ENCODE results near the gene HDAC7. TPM values are rescaled to one million over a fixed set of nuclear protein-coding genes. Genes with fewer than 3 reads are reported as not detected.

Gene HDAC7
- total RNA-seq, 1 experiment from 2014 or later: 44.2 TPM

DNA sequence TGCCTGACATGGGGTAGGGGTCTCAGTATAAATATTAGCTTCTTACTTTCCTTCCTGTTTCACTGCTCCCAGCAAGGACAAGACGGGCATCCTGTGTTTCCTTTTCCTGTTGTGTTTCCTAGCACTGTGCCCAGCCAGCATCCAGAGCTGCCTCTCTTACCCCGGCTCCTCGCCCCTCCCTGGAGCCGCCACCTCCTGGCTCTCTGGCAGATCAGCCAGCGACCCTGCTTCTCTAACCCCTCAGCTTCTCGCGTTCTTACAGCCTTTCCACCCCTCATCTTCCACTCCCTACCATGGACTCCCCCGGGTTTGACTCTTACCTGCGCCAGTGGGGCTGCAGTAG, 17.8 kb downstream of the HDAC7 start:
- POLR2A ChIA-PET (ENCODE audit: unreplicated experiment): no interaction called here
- peaks cover 72% of the 10 kb centered on the region for H3K79me2 ChIP-seq (ENCODE audit: low read length)

DNA sequence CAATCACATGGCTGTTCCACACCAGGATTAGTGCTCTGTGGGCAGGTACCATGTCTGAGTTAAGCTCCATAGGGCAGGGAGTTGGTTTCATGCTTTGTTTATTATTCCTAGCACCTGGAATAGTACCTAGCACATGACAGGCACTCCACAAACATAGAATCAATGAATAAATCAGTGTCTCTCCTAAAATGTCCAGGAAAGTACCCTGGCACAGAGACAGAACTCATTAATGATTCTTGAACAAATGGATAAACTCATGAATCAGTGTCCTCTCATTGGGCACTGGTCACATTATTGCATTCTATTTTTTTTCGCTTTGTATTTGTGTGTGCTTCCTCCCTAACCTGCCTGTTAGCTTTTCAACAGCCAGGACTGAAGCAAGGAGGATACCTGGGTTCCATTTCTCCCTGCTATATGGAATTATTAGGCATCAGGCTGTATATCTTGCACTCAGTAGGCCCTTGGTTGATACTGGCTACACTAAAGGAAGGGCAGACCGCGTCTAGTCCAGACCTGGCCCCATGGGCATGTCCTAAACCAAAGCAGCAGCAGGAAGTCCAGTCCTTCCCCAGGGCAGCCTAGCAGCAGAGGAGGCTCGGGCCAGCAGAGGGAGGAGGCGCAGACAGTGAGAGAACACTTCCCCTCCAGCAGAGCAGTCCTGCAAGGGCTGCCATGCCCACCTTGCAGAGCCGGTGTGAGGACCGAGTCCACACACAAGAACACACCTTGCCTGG, 18.4 kb downstream of the HDAC7 start:
- Histone ChIP-seq H3K4me3 (ENCODE audit: low read length) (no peak overlapping the region), H3K9me3 (ENCODE audit: low read length) (no peaks in the 10 kb centered on the region), H3K27ac (ENCODE audit: low read length) (no peak overlapping the region), H3K9ac (ENCODE audit: low read length) (no peak overlapping the region), H3K79me2 (ENCODE audit: low read length) (peaks cover 67% of the 10 kb centered on the region), H3K9me2 (replicated peaks; ENCODE audit: low read length) (no peaks in the 10 kb centered on the region), H3K36me3 (ENCODE audit: low read depth, low read length) (peaks cover 9% of the 10 kb centered on the region; the same call in 1 of the 2 replicates), H3K4me1 (ENCODE audit: insufficient read depth, low read length) (no peaks in the 10 kb centered on the region), H3F3A (ENCODE audit: low read length, unreplicated experiment) (no peaks in the 10 kb centered on the region), H2AFZ (ENCODE audit: low read length) (no peak overlapping the region), H3K4me2 (ENCODE audit: low read length) (no peak overlapping the region), H3K27me3 (ENCODE audit: low read length) (no peaks in the 10 kb centered on the region), H4K20me1 (ENCODE audit: low read length) (peaks cover 12% of the 10 kb centered on the region; the same call in 1 of the 2 replicates)
- ChIA-PET POLR2A (ENCODE audit: unreplicated experiment) (interaction anchor here (0.7 kb wide), 1 partner anchor 255 kb away, joined by 4 read pairs; no protein-coding TSS in a partner anchor), CTCF (no interaction called here)
- ATAC-seq (peak; percentile 41; the same call in 1 of the 2 replicates), DNase-seq (no peak)
- intact Hi-C loops (cut with micrococcal nuclease): no loop called here
- no TSS peak for BruUV-seq (replicated peaks)
- TF ChIP-seq EZH2phosphoT487 (IDR thresholded peaks at IDR 0.05; ENCODE audit: borderline replicate concordance, low read length) (no peak), EZH2 (IDR thresholded peaks at IDR 0.05; ENCODE audit: low read length, unreplicated experiment) (no peak)
- TF ChIP-seq, protein P1, sequence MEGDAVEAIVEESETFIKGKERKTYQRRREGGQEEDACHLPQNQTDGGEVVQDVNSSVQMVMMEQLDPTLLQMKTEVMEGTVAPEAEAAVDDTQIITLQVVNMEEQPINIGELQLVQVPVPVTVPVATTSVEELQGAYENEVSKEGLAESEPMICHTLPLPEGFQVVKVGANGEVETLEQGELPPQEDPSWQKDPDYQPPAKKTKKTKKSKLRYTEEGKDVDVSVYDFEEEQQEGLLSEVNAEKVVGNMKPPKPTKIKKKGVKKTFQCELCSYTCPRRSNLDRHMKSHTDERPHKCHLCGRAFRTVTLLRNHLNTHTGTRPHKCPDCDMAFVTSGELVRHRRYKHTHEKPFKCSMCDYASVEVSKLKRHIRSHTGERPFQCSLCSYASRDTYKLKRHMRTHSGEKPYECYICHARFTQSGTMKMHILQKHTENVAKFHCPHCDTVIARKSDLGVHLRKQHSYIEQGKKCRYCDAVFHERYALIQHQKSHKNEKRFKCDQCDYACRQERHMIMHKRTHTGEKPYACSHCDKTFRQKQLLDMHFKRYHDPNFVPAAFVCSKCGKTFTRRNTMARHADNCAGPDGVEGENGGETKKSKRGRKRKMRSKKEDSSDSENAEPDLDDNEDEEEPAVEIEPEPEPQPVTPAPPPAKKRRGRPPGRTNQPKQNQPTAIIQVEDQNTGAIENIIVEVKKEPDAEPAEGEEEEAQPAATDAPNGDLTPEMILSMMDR (conservative IDR thresholded peaks at IDR 0.05; ENCODE audit: low read depth, low read length): no peak

More for the DNA sequence above, 17.8 kb downstream of the HDAC7 start:
- no TSS peak for BruUV-seq (replicated peaks)
- CTCF ChIA-PET: interaction anchor here (1.0 kb wide), 1 partner anchor 36 kb away, joined by 4 read pairs; no protein-coding TSS in a partner anchor
- Histone ChIP-seq H3K36me3 (ENCODE audit: low read depth, low read length) (peaks cover 9% of the 10 kb centered on the region; the same call in 1 of the 2 replicates), H2AFZ (ENCODE audit: low read length) (no peak overlapping the region), H3K27me3 (ENCODE audit: low read length) (no peaks in the 10 kb centered on the region), H3K27ac (ENCODE audit: low read length) (no peak overlapping the region), H4K20me1 (ENCODE audit: low read length) (peaks cover 12% of the 10 kb centered on the region; the same call in 1 of the 2 replicates), H3K4me2 (ENCODE audit: low read length) (no peak overlapping the region), H3K9me3 (ENCODE audit: low read length) (no peaks in the 10 kb centered on the region), H3K9me2 (replicated peaks; ENCODE audit: low read length) (no peaks in the 10 kb centered on the region), H3K4me3 (ENCODE audit: low read length) (no peak overlapping the region), H3K9ac (ENCODE audit: low read length) (no peak overlapping the region), H3F3A (ENCODE audit: low read length, unreplicated experiment) (no peaks in the 10 kb centered on the region), H3K4me1 (ENCODE audit: insufficient read depth, low read length) (no peaks in the 10 kb centered on the region)
- TF ChIP-seq EZH2phosphoT487 (IDR thresholded peaks at IDR 0.05; ENCODE audit: borderline replicate concordance, low read length) (no peak), EZH2 (IDR thresholded peaks at IDR 0.05; ENCODE audit: low read length, unreplicated experiment) (no peak)
- TF ChIP-seq, protein P1 (conservative IDR thresholded peaks at IDR 0.05; ENCODE audit: low read depth, low read length): no peak
- intact Hi-C loops (cut with micrococcal nuclease): no loop called here
- ATAC-seq (no peak), DNase-seq (no peak)

DNA sequence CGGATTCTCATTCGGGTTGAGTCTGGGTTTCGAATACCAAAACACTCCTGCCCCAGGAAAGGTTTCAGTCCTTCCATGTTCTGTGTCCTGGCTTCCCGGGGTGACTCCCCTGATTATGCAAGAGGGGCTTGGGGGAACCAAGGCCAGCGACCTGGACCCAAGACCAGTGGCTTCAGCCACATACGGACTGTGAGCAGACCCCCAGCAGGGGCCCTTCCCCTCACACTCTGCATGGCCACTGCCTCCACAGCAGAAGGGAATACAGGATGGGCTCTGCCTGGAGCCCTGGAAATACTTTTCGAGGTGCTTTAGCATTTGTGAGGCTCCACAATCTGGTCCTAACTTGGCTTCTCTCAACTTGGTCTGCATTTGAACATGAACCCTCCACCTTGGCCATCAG, 19.1 kb downstream of the HDAC7 start:
- no peaks in the 10 kb centered on the region for H3K27me3 ChIP-seq (ENCODE audit: low read length)
- POLR2A ChIA-PET (ENCODE audit: unreplicated experiment): interaction anchor here (0.7 kb wide), 1 partner anchor 254 kb away, joined by 4 read pairs; no protein-coding TSS in a partner anchor
- peaks cover 9% of the 10 kb centered on the region; the same call in 1 of the 2 replicates for H3K36me3 ChIP-seq (ENCODE audit: low read depth, low read length)
- no peaks in the 10 kb centered on the region for H3K4me1 ChIP-seq (ENCODE audit: insufficient read depth, low read length)
- DNase-seq (no peak), ATAC-seq (no peak)
- H3K79me2 ChIP-seq (ENCODE audit: low read length): peaks cover 59% of the 10 kb centered on the region
- H2AFZ ChIP-seq (ENCODE audit: low read length): no peak overlapping the region
- no peak overlapping the region for H3K4me3 ChIP-seq (ENCODE audit: low read length)
- CTCF ChIA-PET: no interaction called here
- H3K9me2 ChIP-seq (replicated peaks; ENCODE audit: low read length): no peaks in the 10 kb centered on the region
- H4K20me1 ChIP-seq (ENCODE audit: low read length): peaks cover 12% of the 10 kb centered on the region; the same call in 1 of the 2 replicates
- H3K4me2 ChIP-seq (ENCODE audit: low read length): no peak overlapping the region
- H3K9me3 ChIP-seq (ENCODE audit: low read length): no peaks in the 10 kb centered on the region
- H3K27ac ChIP-seq (ENCODE audit: low read length): no peak overlapping the region
- no TSS peak for BruUV-seq (replicated peaks)
- intact Hi-C loops (cut with micrococcal nuclease): no loop called here
- no peak overlapping the region for H3K9ac ChIP-seq (ENCODE audit: low read length)
- TF ChIP-seq, protein P1 (conservative IDR thresholded peaks at IDR 0.05; ENCODE audit: low read depth, low read length): no peak
- TF ChIP-seq EZH2phosphoT487 (IDR thresholded peaks at IDR 0.05; ENCODE audit: borderline replicate concordance, low read length) (no peak), EZH2 (IDR thresholded peaks at IDR 0.05; ENCODE audit: low read length, unreplicated experiment) (no peak)
- no peaks in the 10 kb centered on the region for H3F3A ChIP-seq (ENCODE audit: low read length, unreplicated experiment)

All from PC-3 (cell line).